Parathyroid adenoma (tissue), 2 donors: ENCODE measurements around the gene G6PD.

Source experiments
- H2AFZ ChIP-seq: fragments of 300-600 bp; sonication (generic); one replicate; pipeline ENCODE4 v1.7.0; 2017; ENCODE audit warnings: antibody characterized with exemption, mild to moderate bottlenecking
- H3K27ac ChIP-seq: fragments of 300-600 bp; sonication (generic); one replicate; pipeline ENCODE4 v1.7.0; 2017
- H3K27me3 ChIP-seq: fragments of 300-600 bp; sonication (generic); one replicate; pipeline ENCODE4 v1.7.0; 2017; ENCODE audit warnings: low read length; ENCODE audit not compliant: control insufficient read depth, insufficient read depth
- H3K36me3 ChIP-seq: fragments of 300-600 bp; sonication (generic); one replicate; pipeline ENCODE4 v1.7.0; 2017; ENCODE audit warnings: low read length; ENCODE audit not compliant: control insufficient read depth, insufficient read depth
- H3K4me1 ChIP-seq: fragments of 300-600 bp; sonication (generic); one replicate; pipeline ENCODE4 v1.7.0; 2017; ENCODE audit warnings: control low read depth
- H3K4me2 ChIP-seq: fragments of 300-600 bp; sonication (generic); one replicate; pipeline ENCODE4 v1.7.0; 2017; ENCODE audit warnings: low read length
- H3K4me3 ChIP-seq: fragments of 300-600 bp; sonication (generic); one replicate; pipeline ENCODE4 v1.7.0; 2017; ENCODE audit warnings: low read depth, low read length
- H3K79me2 ChIP-seq: fragments of 300-600 bp; sonication (generic); one replicate; pipeline ENCODE4 v1.7.0; 2017; ENCODE audit warnings: control low read depth
- H3K9ac ChIP-seq: fragments of 300-600 bp; sonication (generic); one replicate; pipeline ENCODE4 v1.7.0; 2017; ENCODE audit warnings: mild to moderate bottlenecking
- H3K9me3 ChIP-seq: fragments of 300-600 bp; sonication (generic); one replicate; pipeline ENCODE4 v1.7.0; 2017; ENCODE audit warnings: low read length; ENCODE audit not compliant: control insufficient read depth
- CTCF ChIP-seq: fragments of 300-600 bp; sonication (generic); IDR thresholded peaks from one replicate; pipeline ENCODE4 v1.7.0; 2017; ENCODE audit warnings: antibody characterized with exemption, mild to moderate bottlenecking
- donor health status: primary hyperparathyroidism.

Gene G6PD

GRCh38 chrX:154481911-154482601 lies 64.6 kb downstream of the G6PD start:
- Histone ChIP-seq H3K79me2 (no peaks in the 10 kb centered on the region), H3K27ac (no peak overlapping the region), H3K36me3 (no peaks in the 10 kb centered on the region), H3K4me2 (no peak overlapping the region), H3K9ac (no peak overlapping the region), H2AFZ (no peak overlapping the region), H3K4me3 (no peak overlapping the region), H3K4me1 (no peaks in the 10 kb centered on the region), H3K27me3 (no peaks in the 10 kb centered on the region), H3K9me3 (no peaks in the 10 kb centered on the region)
- no peak for TF ChIP-seq CTCF
